ENCODE measurements around the gene INPP5A.

The INPP5A gene

DNA sequence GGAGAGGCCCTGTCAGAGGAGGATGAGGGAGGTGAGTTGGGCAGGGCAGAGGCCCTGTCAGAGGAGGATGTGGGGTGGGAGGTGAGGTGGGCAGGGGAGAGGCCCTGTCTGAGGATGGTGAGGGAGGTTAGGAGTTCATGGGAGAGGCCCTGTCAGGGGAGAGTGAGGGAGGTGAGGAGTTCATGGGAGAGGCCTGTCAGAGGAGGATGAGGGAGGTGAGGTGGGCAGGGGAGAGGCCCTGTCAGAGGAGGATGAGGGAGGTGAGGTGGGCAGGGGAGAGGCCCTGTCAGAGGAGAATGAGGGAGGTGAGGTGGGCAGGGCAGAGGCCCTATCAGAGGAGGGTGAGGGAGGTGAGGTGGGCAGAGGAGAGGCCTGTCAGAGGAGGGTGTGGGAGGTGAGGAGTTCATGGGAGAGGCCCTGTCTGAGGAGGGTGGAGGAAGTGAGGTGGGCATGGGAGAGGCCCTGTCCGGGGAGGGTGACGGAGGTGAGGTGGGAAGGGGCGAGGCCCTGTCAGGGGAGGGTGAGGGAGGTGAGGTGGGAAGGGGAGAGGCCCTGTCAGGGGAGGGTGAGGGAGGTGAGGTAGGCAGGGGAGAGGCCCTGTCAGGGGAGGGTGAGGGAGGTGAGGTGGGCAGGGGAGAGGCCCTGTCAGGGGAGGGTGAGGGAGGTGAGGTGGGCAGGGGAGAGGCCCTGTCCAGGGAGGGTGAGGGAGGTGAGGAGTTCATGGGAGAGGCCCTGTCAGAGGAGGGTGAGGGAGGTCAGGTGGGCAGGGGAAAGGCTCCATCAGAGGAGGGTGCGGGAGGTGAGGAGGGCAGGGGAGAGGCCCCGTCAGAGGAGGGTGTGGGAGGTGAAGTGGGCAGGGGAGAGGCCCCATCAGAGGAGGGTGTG, 73.7 kb downstream of the INPP5A start:
- H3K4me3 ChIP-seq (ENCODE audit: low read depth, low read length), result no peak overlapping the region
- TF ChIP-seq, protein P1, sequence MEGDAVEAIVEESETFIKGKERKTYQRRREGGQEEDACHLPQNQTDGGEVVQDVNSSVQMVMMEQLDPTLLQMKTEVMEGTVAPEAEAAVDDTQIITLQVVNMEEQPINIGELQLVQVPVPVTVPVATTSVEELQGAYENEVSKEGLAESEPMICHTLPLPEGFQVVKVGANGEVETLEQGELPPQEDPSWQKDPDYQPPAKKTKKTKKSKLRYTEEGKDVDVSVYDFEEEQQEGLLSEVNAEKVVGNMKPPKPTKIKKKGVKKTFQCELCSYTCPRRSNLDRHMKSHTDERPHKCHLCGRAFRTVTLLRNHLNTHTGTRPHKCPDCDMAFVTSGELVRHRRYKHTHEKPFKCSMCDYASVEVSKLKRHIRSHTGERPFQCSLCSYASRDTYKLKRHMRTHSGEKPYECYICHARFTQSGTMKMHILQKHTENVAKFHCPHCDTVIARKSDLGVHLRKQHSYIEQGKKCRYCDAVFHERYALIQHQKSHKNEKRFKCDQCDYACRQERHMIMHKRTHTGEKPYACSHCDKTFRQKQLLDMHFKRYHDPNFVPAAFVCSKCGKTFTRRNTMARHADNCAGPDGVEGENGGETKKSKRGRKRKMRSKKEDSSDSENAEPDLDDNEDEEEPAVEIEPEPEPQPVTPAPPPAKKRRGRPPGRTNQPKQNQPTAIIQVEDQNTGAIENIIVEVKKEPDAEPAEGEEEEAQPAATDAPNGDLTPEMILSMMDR (IDR thresholded peaks at IDR 0.05; ENCODE audit: insufficient read depth, low read length, missing control alignments), result no peak
- POLR2A ChIA-PET, result no interaction called here
- no peak for DNase-seq (ENCODE audit: low read depth, low spot score)
- CTCF ChIA-PET, result no interaction called here

DNA sequence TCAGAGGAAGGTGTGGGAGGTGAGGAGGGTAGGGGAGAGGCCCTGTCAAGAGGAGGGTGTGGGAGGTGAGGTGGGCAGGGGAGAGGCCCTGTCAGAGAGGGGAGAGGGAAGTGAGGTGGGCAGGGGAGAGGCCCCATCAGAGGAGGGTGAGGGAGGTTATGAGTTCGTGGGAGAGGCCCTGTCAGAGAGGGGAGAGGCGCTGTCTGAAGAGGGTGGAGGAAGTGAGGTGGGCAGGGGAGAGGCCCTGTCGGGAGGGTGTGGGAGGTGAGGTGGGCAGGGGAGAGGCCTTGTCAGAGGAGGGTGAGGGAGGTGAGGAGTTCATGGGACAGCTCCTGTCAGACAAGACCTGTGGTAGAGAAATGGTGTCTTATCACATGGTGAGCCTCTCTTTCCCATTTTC, 74.4 kb downstream of the INPP5A start:
- ChIA-PET CTCF (no interaction called here), POLR2A (no interaction called here)
- TF ChIP-seq, protein P1 (IDR thresholded peaks at IDR 0.05; ENCODE audit: insufficient read depth, low read length, missing control alignments), result no peak
- H3K4me3 ChIP-seq (ENCODE audit: low read depth, low read length), result no peak overlapping the region
- no peak for DNase-seq (ENCODE audit: low read depth, low spot score)

DNA sequence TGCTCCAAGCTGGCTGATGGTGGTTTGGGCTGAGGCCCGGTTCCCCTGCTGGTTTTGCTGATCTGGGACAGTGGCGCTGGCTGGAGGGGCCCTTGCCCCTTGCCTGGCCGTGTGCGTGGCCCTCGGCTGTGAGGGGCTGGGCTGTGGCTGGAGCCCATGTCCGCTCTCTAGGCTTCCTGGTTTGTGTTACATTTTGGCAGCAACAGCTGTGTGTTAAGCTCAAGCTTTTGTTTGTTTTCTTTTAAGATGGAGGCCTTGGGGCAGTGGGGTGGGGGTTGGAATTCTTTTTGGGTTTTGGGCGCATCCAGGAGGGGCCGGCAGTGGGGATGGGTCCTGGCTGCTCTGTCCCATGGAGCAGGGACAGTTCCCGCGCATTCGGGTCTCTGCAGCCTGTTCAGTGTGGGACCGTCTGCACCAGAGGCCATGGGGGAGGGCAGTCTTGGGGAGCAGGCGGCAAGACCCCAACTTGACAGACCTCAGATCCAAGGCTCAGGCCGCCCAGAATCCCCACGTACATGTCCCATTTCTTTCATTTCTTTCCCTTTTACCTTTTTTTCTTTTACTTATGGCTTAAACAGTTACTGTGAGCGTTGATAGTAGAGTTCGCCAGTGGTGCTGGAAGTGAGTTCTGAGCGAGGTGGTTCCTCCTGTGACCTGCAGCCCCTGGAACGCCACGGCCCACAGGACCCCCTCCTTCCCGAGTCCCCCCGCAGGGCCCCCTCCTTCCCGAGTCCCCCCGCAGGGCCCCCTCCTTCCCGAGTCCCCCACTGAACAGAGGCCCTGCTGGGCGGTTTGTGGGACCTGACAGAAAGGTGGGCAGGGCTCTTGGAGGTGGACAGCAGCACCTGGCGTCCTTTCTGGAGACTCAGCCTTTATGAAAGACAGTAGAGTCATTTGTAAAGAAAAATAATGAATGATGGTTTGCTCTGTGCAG, 75.3 kb downstream of the INPP5A start:
- ChIA-PET CTCF (no interaction called here), POLR2A (no interaction called here)
- H3K4me3 ChIP-seq (ENCODE audit: low read depth, low read length), result no peak overlapping the region
- TF ChIP-seq, protein P1 (IDR thresholded peaks at IDR 0.05; ENCODE audit: insufficient read depth, low read length, missing control alignments), result no peak
- DNase-seq (ENCODE audit: low read depth, low spot score), result no peak

DNA sequence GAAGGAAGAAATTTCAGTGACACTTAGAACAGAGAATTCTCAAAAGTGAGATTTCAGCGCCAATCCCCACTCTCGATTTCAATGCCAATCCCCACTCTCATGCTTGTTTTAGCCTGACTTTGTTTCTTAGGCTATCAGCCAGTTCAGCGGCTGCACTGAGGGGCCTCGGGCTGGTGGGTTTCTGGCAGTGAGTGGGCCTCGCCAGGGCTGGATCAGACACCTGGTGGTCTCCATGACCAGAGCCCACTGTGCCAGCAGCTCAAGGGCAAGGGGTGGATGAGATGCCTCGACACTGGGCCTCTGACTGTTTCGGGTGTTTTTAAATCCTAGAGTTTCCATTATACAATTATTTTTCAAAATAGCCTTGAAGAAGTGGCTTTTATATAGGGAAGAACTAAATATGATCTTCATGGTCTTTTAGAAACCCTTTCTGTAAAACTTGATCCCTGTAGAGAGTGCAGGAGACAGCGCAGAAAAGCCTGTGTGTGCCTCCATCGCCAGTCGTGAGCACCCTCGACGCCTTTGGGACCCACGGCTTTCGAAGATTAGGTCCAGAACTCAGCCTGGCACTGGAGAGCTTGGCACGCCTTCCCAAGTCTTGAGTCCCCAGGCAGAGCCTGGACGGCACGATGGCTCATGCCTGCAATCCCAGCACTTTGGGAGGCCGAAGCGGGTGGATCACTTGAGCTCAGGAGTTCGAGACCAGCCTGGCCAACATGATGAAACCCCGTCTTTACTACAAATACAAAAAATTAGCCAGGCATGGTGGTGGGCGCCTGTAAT, 76.2 kb downstream of the INPP5A start:
- CTCF ChIA-PET, result no interaction called here
- TF ChIP-seq, protein P1 (IDR thresholded peaks at IDR 0.05; ENCODE audit: insufficient read depth, low read length, missing control alignments), result no peak
- POLR2A ChIA-PET, result no interaction called here
- no peak overlapping the region for H3K4me3 ChIP-seq (ENCODE audit: low read depth, low read length)
- no peak for DNase-seq (ENCODE audit: low read depth, low spot score)

DNA sequence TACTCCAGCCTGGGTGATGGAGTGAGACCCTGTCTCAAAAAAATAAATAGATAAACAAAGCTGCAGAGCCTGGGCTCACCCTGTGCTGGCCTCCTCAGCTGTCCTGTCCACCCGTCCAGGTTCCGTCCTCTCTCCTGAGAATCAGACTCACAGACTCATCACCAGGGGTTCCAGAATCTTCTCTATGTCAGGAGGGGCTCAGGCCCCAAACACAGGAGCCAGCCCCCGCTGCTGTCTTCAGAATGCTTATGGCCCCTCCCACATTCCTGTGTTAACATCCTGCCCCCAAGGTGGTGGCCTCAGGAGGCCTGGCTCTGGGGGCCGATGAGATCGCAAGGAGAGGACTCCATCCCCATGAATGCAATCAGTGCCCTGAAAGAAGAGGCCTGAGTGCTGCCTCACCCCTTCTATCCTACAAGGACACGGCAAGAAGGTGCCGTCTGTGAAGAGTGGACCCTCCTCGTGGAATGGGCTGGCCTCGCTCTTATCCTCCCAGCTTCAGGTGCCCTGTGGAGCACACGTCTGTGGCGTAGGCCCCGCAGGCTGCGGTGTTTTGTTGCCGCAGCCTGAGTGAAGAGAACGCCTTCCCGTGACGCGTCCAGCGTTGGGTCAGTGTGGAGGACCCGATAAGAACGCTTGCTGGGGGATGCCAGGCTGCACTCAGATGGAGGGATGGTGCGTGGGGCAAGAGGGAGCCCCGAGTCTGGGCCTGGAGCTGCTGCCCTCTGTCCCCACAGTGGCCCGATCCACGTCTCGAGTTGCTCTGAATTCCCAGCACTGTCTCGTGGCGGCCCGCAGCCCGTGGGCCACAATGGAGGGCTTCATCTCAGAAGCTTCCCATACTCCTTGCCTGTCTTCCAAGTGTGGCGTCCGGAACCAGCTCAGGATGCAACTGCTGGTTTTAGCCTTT, 77.1 kb downstream of the INPP5A start:
- TF ChIP-seq, protein P1 (IDR thresholded peaks at IDR 0.05; ENCODE audit: insufficient read depth, low read length, missing control alignments), result no peak
- POLR2A ChIA-PET, result no interaction called here
- CTCF ChIA-PET, result interaction anchor here (0.6 to 0.9 kb wide), 2 partner anchors 24 to 40 kb away, joined by 3 read pairs; no protein-coding TSS in a partner anchor
- no peak overlapping the region for H3K4me3 ChIP-seq (ENCODE audit: low read depth, low read length)
- no peak for DNase-seq (ENCODE audit: low read depth, low spot score)
